ENCODE measurements around the gene MLLT10.

Gene MLLT10

GRCh38 chr10:21533467-21534279, at the start of gene MLLT10:
TSS of gene MLLT10 (plus strand) at chr10:21534232. CDS start at chr10:21534645, 413 bp downstream.
- peak; percentile 88 for DNase-seq

GRCh38 chr10:21487416-21488180, 46.4 kb upstream of the MLLT10 start:
- DNase-seq: no peak

- DNase-seq: no peak
Observed at GRCh38 chr10:21488246-21488956, 45.6 kb upstream of the MLLT10 start.

- no peak for DNase-seq
Observed at GRCh38 chr10:21488957-21489446, 45.0 kb upstream of the MLLT10 start.

GRCh38 chr10:21490028-21490710, 43.9 kb upstream of the MLLT10 start:
- DNase-seq: no peak

- DNase-seq: no peak
Observed at GRCh38 chr10:21490711-21491105, 43.3 kb upstream of the MLLT10 start.

GRCh38 chr10:21492421-21492820, 41.6 kb upstream of the MLLT10 start:
- no peak for DNase-seq

GRCh38 chr10:21493784-21494183, 40.2 kb upstream of the MLLT10 start:
- no peak for DNase-seq

- no peak for DNase-seq
Observed at GRCh38 chr10:21494191-21495001, 39.6 kb upstream of the MLLT10 start.

GRCh38 chr10:21495002-21495751, 38.9 kb upstream of the MLLT10 start:
- no peak for DNase-seq

GRCh38 chr10:21495752-21496342, 38.2 kb upstream of the MLLT10 start:
- peak; percentile 80 for DNase-seq

- no peak for DNase-seq
Observed at GRCh38 chr10:21496343-21497176, 37.5 kb upstream of the MLLT10 start.

- no peak for DNase-seq
Observed at GRCh38 chr10:21497177-21497807, 36.7 kb upstream of the MLLT10 start.

- DNase-seq: no peak
Observed at GRCh38 chr10:21498377-21498776, 35.7 kb upstream of the MLLT10 start.

GRCh38 chr10:21498986-21499385, 35.0 kb upstream of the MLLT10 start:
- DNase-seq: no peak

GRCh38 chr10:21499701-21500577, 34.1 kb upstream of the MLLT10 start:
- DNase-seq: no peak

- DNase-seq: no peak
Observed at GRCh38 chr10:21500578-21500910, 33.5 kb upstream of the MLLT10 start.

- no peak for DNase-seq
Observed at GRCh38 chr10:21501091-21501490, 32.9 kb upstream of the MLLT10 start.
